GM23338 (cell line): ENCODE measurements around the gene CD74. TPM values are rescaled to one million over a fixed set of nuclear protein-coding genes. Genes with fewer than 3 reads are reported as not detected.
A peak's percentile ranks its signal among the peaks of the same experiment; 100 is the strongest.

Experiments
- ATAC-seq: fragments of 200-7000 bp; cut with Tn5 transposase; 3 replicates; pipeline ENCODE4 v1.9.1; 2020
- DNase-seq: peaks from one replicate; pipeline ENCODE4 v3.0.0-alpha.2; 2015; ENCODE audit warnings: low spot score
- H2AFZ ChIP-seq: fragments of 200-600 bp; sonication (generic); 2 replicates; pipeline ENCODE4 v1.8.0; 2016; ENCODE audit warnings: antibody characterized with exemption, mild to moderate bottlenecking, moderate library complexity
- H3F3A ChIP-seq: fragments of 200-600 bp; sonication (generic); replicated peaks from 2 replicates; pipeline ENCODE4 v1.8.0; 2017; ENCODE audit warnings: antibody characterized with exemption, mixed run types, low read depth
- H3K27ac ChIP-seq: fragments of 200-600 bp; sonication (generic); 2 replicates; pipeline ENCODE4 v1.6.1; 2016; ENCODE audit warnings: low read depth
- H3K27me3 ChIP-seq: fragments of 200-600 bp; sonication (generic); 2 replicates; pipeline ENCODE4 v1.8.0; 2016; ENCODE audit warnings: mild to moderate bottlenecking, mixed run types, moderate library complexity; ENCODE audit not compliant: insufficient read depth
- H3K36me3 ChIP-seq: fragments of 200-600 bp; sonication (generic); 2 replicates; pipeline ENCODE4 v1.8.0; 2016; ENCODE audit warnings: mild to moderate bottlenecking; ENCODE audit not compliant: insufficient read depth
- H3K4me1 ChIP-seq: fragments of 200-600 bp; sonication (generic); 2 replicates; pipeline ENCODE4 v1.8.0; 2016; ENCODE audit warnings: mild to moderate bottlenecking, moderate library complexity; ENCODE audit not compliant: insufficient read depth
- H3K4me2 ChIP-seq: fragments of 200-600 bp; sonication (generic); 2 replicates; pipeline ENCODE4 v1.7.1; 2017; ENCODE audit warnings: mixed run types
- H3K4me3 ChIP-seq: fragments of 200-600 bp; sonication (generic); 2 replicates; pipeline ENCODE4 v1.6.1; 2016; ENCODE audit warnings: mixed run types
- H3K79me2 ChIP-seq: fragments of 200-600 bp; sonication (generic); replicated peaks from 2 replicates; pipeline ENCODE4 v1.8.0; 2017; ENCODE audit warnings: mild to moderate bottlenecking; ENCODE audit not compliant: insufficient read depth
- H3K9me2 ChIP-seq: fragments of 200-600 bp; sonication (generic); 2 replicates; pipeline ENCODE4 v1.8.0; 2017; ENCODE audit not compliant: insufficient read depth
- H4K20me1 ChIP-seq: fragments of 200-600 bp; sonication (generic); replicated peaks from 2 replicates; pipeline ENCODE4 v1.8.0; 2017; ENCODE audit warnings: mild to moderate bottlenecking; ENCODE audit not compliant: insufficient read depth
- H3K27ac Mint-ChIP-seq: 2 replicates; pipeline ENCODE4 v1.8.0; 2020; ENCODE audit warnings: inconsistent platforms, mild to moderate bottlenecking, moderate library complexity, mixed read lengths
- H3K27me3 Mint-ChIP-seq: 3 replicates; pipeline ENCODE4 v1.8.0; 2022; ENCODE audit warnings: low read depth, mild to moderate bottlenecking, moderate library complexity, mixed read lengths, inconsistent platforms; ENCODE audit not compliant: insufficient read depth, poor library complexity
- H3K36me3 Mint-ChIP-seq: 3 replicates; pipeline ENCODE4 v1.8.0; 2021; ENCODE audit warnings: low read depth, mild to moderate bottlenecking, inconsistent platforms, moderate library complexity, mixed read lengths
- H3K4me1 Mint-ChIP-seq: 3 replicates; pipeline ENCODE4 v1.8.0; 2020; ENCODE audit warnings: mild to moderate bottlenecking, inconsistent platforms, mixed read lengths
- H3K4me3 Mint-ChIP-seq: 3 replicates; pipeline ENCODE4 v1.8.0; 2021; ENCODE audit warnings: moderate library complexity, mild to moderate bottlenecking, inconsistent platforms, mixed read lengths
- H3K9me3 Mint-ChIP-seq: 3 replicates; pipeline ENCODE4 v1.8.0; 2020; ENCODE audit warnings: moderate library complexity, mild to moderate bottlenecking, inconsistent platforms, mixed read lengths
- CREB1 ChIP-seq: fragments of 250-450 bp; sonication (Bioruptor Pico); IDR thresholded peaks from 2 replicates; pipeline ENCODE4 v1.5.0; 2020; ENCODE audit warnings: low read depth, mild to moderate bottlenecking, moderate library complexity
- CTCF ChIP-seq, 2 experiments: fragments of 200-600 bp in 1 of 2; sonication (generic) in 1 of 2; conservative IDR thresholded peaks; 2 replicates each; pipeline versions ENCODE4 v1.5.1 to v1.6.1; 2016 to 2017; ENCODE audit warnings: antibody characterized with exemption in 2 of 2, low read depth in 2 of 2, mild to moderate bottlenecking in 2 of 2, moderate library complexity in 1 of 2
- ETS1 ChIP-seq: IDR thresholded peaks from 2 replicates; pipeline ENCODE4 v1.6.1; 2016; ENCODE audit warnings: antibody characterized with exemption
- NANOG ChIP-seq: IDR thresholded peaks from 2 replicates; pipeline ENCODE4 v1.6.1; 2016; ENCODE audit warnings: antibody characterized with exemption, borderline replicate concordance
- REST ChIP-seq: IDR thresholded peaks from one replicate; pipeline ENCODE4 v1.6.1; 2018; ENCODE audit warnings: antibody characterized with exemption; ENCODE audit not compliant: unreplicated experiment
- STAT1 ChIP-seq: IDR thresholded peaks from one replicate; pipeline ENCODE4 v1.6.1; 2016; ENCODE audit warnings: antibody characterized with exemption; ENCODE audit not compliant: unreplicated experiment
- ZNF331 ChIP-seq: fragments of 250-450 bp; sonication (Bioruptor Pico); IDR thresholded peaks from 2 replicates; pipeline ENCODE4 v1.5.0; 2020; ENCODE audit warnings: low read depth, mild to moderate bottlenecking, moderate library complexity
- ZNF462 ChIP-seq: fragments of 250-450 bp; sonication (Bioruptor Pico); IDR thresholded peaks from 2 replicates; pipeline ENCODE4 v1.5.0; 2020; ENCODE audit warnings: mild to moderate bottlenecking, moderate library complexity
- polyA plus RNA-seq: library from polyadenylated mRNA; unstranded; fragments of >200 nt; fragmentation: Nextera tagmentation; extraction: Ambion mirVana; gene quantifications from 2 replicates; pipeline ENCODE4 v1.2.1, GENCODE V29; 2016
- total RNA-seq: library from RNA; depleted of rRNA; stranded (reverse); fragments of >200 nt; shearing (Covaris generic); gene quantifications from 2 replicates; pipeline ENCODE4 v1.2.3, GENCODE V29; 2014

Gene CD74
- total and polyA plus RNA-seq, 2 experiments from 2014 or later: 49.8 to 98.4 TPM

- no peak for TF ChIP-seq REST
These were observed 35.6 kb upstream of the CD74 start (continued) for GRCh38 chr5:150448334-150448733.

GRCh38 chr5:150447188-150447587 lies 34.5 kb upstream of the CD74 start:
- ATAC-seq: no peak
- Histone ChIP-seq H3K27ac (peak overlapping the region; percentile 95), H3F3A (peaks cover 70% of the 10 kb centered on the region), H3K4me1 (peaks cover 16% of the 10 kb centered on the region; the same call in 1 of the 2 replicates), H3K79me2 (peaks cover 37% of the 10 kb centered on the region), H2AFZ (no peak overlapping the region), H4K20me1 (peaks cover 52% of the 10 kb centered on the region), H3K36me3 (peaks cover 52% of the 10 kb centered on the region), H3K4me2 (peak overlapping the region; percentile 99; the same call in 1 of the 2 replicates), H3K27me3 (no peaks in the 10 kb centered on the region), H3K9me2 (no peaks in the 10 kb centered on the region), H3K4me3 (peak overlapping the region; percentile 100; the same call in 1 of the 2 replicates)
- DNase-seq: no peak
- peaks cover 68% of the 10 kb centered on the region for H3K36me3 Mint-ChIP-seq
- peaks cover 40% of the 10 kb centered on the region for H3K27me3 Mint-ChIP-seq
- H3K4me3 Mint-ChIP-seq: peak overlapping the region; percentile 99
- peaks cover 3% of the 10 kb centered on the region; the same call in 2 of the 3 replicates for H3K9me3 Mint-ChIP-seq
- H3K4me1 Mint-ChIP-seq: peaks cover 31% of the 10 kb centered on the region
- peak overlapping the region; percentile 99 for H3K27ac Mint-ChIP-seq
- TF ChIP-seq ETS1 (no peak), ZNF462 (CRISPR knock-in tag) (no peak), NANOG (no peak), CREB1 (CRISPR knock-in tag) (no peak), ZNF331 (CRISPR knock-in tag) (no peak), CTCF (conservative IDR thresholded peaks at IDR 0.05; ENCODE audit: low read depth in 2 of 2) (no peak), REST (no peak), STAT1 (no peak)
